Esophagus squamous epithelium (tissue), 4 donors: ENCODE results near the gene LIPH.

Source experiments
- CTCF ChIP-seq, 6 experiments: fragments of 450-650 bp in 4 of 6; fragments of 200-600 bp in 2 of 6; sonication (generic) in 2 of 6; IDR thresholded peaks; one replicate each; pipeline ENCODE4 v1.5.1; 2016 to 2019; ENCODE audit warnings: antibody characterized with exemption in 6 of 6, mild to moderate bottlenecking in 4 of 6, moderate library complexity in 4 of 6
- POLR2A ChIP-seq, 4 donors: fragments of 450-650 bp; IDR thresholded peaks; one replicate each; pipeline ENCODE4 v1.6.1; 2017; ENCODE audit warnings: antibody characterized with exemption in 4 of 4, mild to moderate bottlenecking in 4 of 4, moderate library complexity in 3 of 4

GRCh38 chr3:185503521-185503920 is 48.9 kb downstream of the LIPH start:
- TF ChIP-seq POLR2A (IDR thresholded peaks at IDR 0.05) (no peak), CTCF (IDR thresholded peaks at IDR 0.05) (no peak)
